K562 (cell line): ENCODE measurements around the gene EFNB3. TPM values are rescaled to one million over a fixed set of nuclear protein-coding genes. Genes with fewer than 3 reads are reported as not detected.

ENCODE experiments used
- ATAC-seq: fragments of 200-7000 bp; cut with Tn5 transposase; 3 replicates; pipeline ENCODE4 v1.9.1; 2020; ENCODE audit warnings: moderate library complexity
- BruUV-seq: library from RNA; stranded (reverse); fragments of 400-500 nt; replicated peaks from 2 replicates; lab custom pipeline; 2021; lab: Mats Ljungman, UMichigan
- CTCF ChIA-PET: fragments of 300-600 bp; formaldehyde crosslinking; extraction: SDS; loops from one replicate; lab custom pipeline; 2021; ENCODE audit warnings: low intra/inter-chr PET ratio; lab: Yijun Ruan, JAX
- POLR2A ChIA-PET: fragments of 300-600, 350-650 bp; sonication (Branson Sonifier 250); formaldehyde crosslinking; extraction: SDS; loops from one replicate; lab custom pipeline; 2021; ENCODE audit warnings: antibody characterized with exemption, inconsistent platforms; lab: Yijun Ruan, JAX
- DNase-seq, 4 experiments: peaks; one replicate each; pipeline versions ENCODE4 v3.0.0 to v3.0.0-alpha.2; 2011 to 2018; ENCODE audit warnings: low spot score in 3 of 4, mixed read lengths in 3 of 4; ENCODE audit errors: extremely low read depth in 1 of 4
- FAIRE-seq: peaks from 2 replicates; lab custom pipeline; 2011; peaks lifted over from hg19 to GRCh38; lab: Jason Lieb, UNC
- H2AFZ ChIP-seq: 2 replicates; pipeline ENCODE4 v1.6.0; 2011; ENCODE audit warnings: low read depth, low read length, control low read depth, inconsistent platforms
- H3K27ac ChIP-seq: fragments of 200-600 bp; 3 replicates; pipeline ENCODE4 v1.8.0; 2011; ENCODE audit warnings: low read depth, mild to moderate bottlenecking, control low read depth, inconsistent platforms, low read length, moderate library complexity, mixed read lengths; ENCODE audit errors: extremely low read depth
- H3K27me3 ChIP-seq, 2 experiments: fragments of 300-600 bp in 1 of 2; 2 replicates in 1 of 2; 3 replicates in 1 of 2; pipeline versions ENCODE4 v1.6.0 to v1.8.0; 2011; ENCODE audit warnings: inconsistent platforms in 2 of 2, low read length in 2 of 2, mild to moderate bottlenecking in 1 of 2, mixed read lengths in 1 of 2, moderate library complexity in 1 of 2; ENCODE audit not compliant: control insufficient read depth in 2 of 2, insufficient read depth in 2 of 2
- H3K36me3 ChIP-seq: fragments of 300-600 bp; 3 replicates; pipeline ENCODE4 v1.8.0; 2011; ENCODE audit warnings: mild to moderate bottlenecking, low read length, inconsistent platforms; ENCODE audit not compliant: control insufficient read depth, insufficient read depth
- H3K4me1 ChIP-seq, 2 experiments: fragments of 200-600 bp in 1 of 2; replicated peaks in 1 of 2; 2 replicates in 1 of 2; 3 replicates in 1 of 2; pipeline versions ENCODE4 v1.5.1 to v1.8.0; 2011; ENCODE audit warnings: inconsistent platforms in 2 of 2, low read length in 2 of 2, mild to moderate bottlenecking in 1 of 2, mixed read lengths in 1 of 2, moderate library complexity in 1 of 2; ENCODE audit not compliant: control insufficient read depth in 2 of 2, insufficient read depth in 2 of 2
- H3K4me2 ChIP-seq: 2 replicates; pipeline ENCODE4 v1.6.1; 2011; ENCODE audit warnings: low read length, control low read depth, inconsistent platforms, mixed read lengths; ENCODE audit not compliant: insufficient read depth
- H3K4me3 ChIP-seq: fragments of 200-600 bp; sonication (generic), shearing (Covaris generic); 2 replicates; pipeline ENCODE4 v1.5.1; 2016; ENCODE audit warnings: control low read depth, inconsistent platforms
- H3K79me2 ChIP-seq: fragments of 200-600 bp; 3 replicates; pipeline ENCODE4 v1.8.0; 2011; ENCODE audit warnings: low read length, inconsistent platforms; ENCODE audit not compliant: control insufficient read depth, insufficient read depth
- H3K9ac ChIP-seq, 2 experiments: 2 replicates each; pipeline versions ENCODE4 v1.6.0 to v1.6.1; 2011; ENCODE audit warnings: low read depth in 2 of 2, low read length in 2 of 2, control low read depth in 1 of 2, inconsistent platforms in 1 of 2, mild to moderate bottlenecking in 1 of 2, mixed read lengths in 1 of 2; ENCODE audit not compliant: insufficient read depth in 1 of 2
- H3K9me1 ChIP-seq: one replicate; pipeline ENCODE4 v1.6.0; 2011; ENCODE audit warnings: inconsistent platforms, mild to moderate bottlenecking, low read length, moderate library complexity; ENCODE audit not compliant: control insufficient read depth, insufficient read depth
- H3K9me3 ChIP-seq: replicated peaks from 2 replicates; pipeline ENCODE4 v1.5.1; 2011; ENCODE audit warnings: low read depth, low read length, inconsistent platforms; ENCODE audit not compliant: control insufficient read depth, insufficient read depth
- H4K20me1 ChIP-seq: replicated peaks from 2 replicates; pipeline ENCODE4 v1.6.1; 2011; ENCODE audit warnings: low read length, inconsistent platforms, mixed read lengths; ENCODE audit not compliant: control insufficient read depth, insufficient read depth
- ATF3 ChIP-seq, 2 experiments: fragments of 450-650 bp in 1 of 2; sonication (generic) in 1 of 2; formaldehyde crosslinking in 1 of 2; IDR thresholded peaks in 1 of 2; conservative IDR thresholded peaks in 1 of 2; 2 replicates each; pipeline versions ENCODE4 v1.6.1 to v1.8.1; 2016 to 2023; ENCODE audit warnings: mild to moderate bottlenecking in 2 of 2, moderate library complexity in 2 of 2, inconsistent platforms in 1 of 2, missing genetic modification reagents in 1 of 2
- MBD1 ChIP-seq: fragments of 250-450 bp; sonication (Bioruptor Pico); IDR thresholded peaks from 2 replicates; pipeline ENCODE4 v1.8.0; 2022; ENCODE audit warnings: inconsistent platforms
- PHB ChIP-seq: fragments of 250-450 bp; sonication (Bioruptor Pico); IDR thresholded peaks from 2 replicates; pipeline ENCODE4 v1.5.0; 2021
- SLC30A9 ChIP-seq: fragments of 250-450 bp; sonication (Bioruptor Pico); IDR thresholded peaks from 2 replicates; pipeline ENCODE4 v1.8.0; 2022; ENCODE audit warnings: mild to moderate bottlenecking, moderate library complexity
- ZNF12 ChIP-seq: sonication (generic); formaldehyde crosslinking; IDR thresholded peaks from 2 replicates; pipeline ENCODE4 v1.4.0; 2020; ENCODE audit warnings: mild to moderate bottlenecking, missing genetic modification reagents
- ZNF121 ChIP-seq: sonication (generic); formaldehyde crosslinking; conservative IDR thresholded peaks from 2 replicates; pipeline ENCODE4 v1.8.0; 2022; ENCODE audit warnings: missing genetic modification reagents
- ZNF146 ChIP-seq: IDR thresholded peaks from one replicate; pipeline ENCODE4 v1.6.1; 2018; ENCODE audit warnings: missing compliant biosample characterization; ENCODE audit not compliant: unreplicated experiment
- ZNF324 ChIP-seq: fragments of 250-450 bp; sonication (Bioruptor Pico); IDR thresholded peaks from 2 replicates; pipeline ENCODE4 v1.4.0; 2020; ENCODE audit warnings: mild to moderate bottlenecking
- ZNF609 ChIP-seq: sonication (generic); formaldehyde crosslinking; IDR thresholded peaks from 2 replicates; pipeline ENCODE4 v1.8.1; 2023; ENCODE audit warnings: missing genetic modification reagents, mild to moderate bottlenecking, borderline replicate concordance
- ZNF75A ChIP-seq: fragments of 450-650 bp; formaldehyde crosslinking; IDR thresholded peaks from 2 replicates; pipeline ENCODE4 v1.4.0; 2020; ENCODE audit warnings: mild to moderate bottlenecking
- ZNF766 ChIP-seq: fragments of 200-800 bp; sonication (Bioruptor generic); conservative IDR thresholded peaks from 2 replicates; pipeline ENCODE4 v1.6.1; 2016; ENCODE audit warnings: missing genetic modification characterization, missing compliant biosample characterization
- WGBS: fragments of 100-300 bp; shearing (Covaris generic); methylation state at CpG from one replicate; pipeline ENCODE4 v1.1.6; 2016; ENCODE audit warnings: low coverage, mixed read lengths; ENCODE audit not compliant: insufficient coverage; ENCODE audit errors: missing lambda C conversion rate; 5-methylcytosine and 5-hydroxymethylcytosine counted together
- in situ Hi-C: fragments of 300-500 bp; cut with MboI; formaldehyde crosslinking; loops from 4 replicates; pipeline ENCODE4 v1.15.0; 2018; ENCODE audit warnings: inconsistent platforms, mixed read lengths
- intact Hi-C: fragments of 100-400 bp; cut with micrococcal nuclease; formaldehyde crosslinking; loops from 2 replicates; pipeline ENCODE4 v1.14.2; 2022
- polyA plus RNA-seq, 8 experiments: library from polyadenylated mRNA; depleted of rRNA in 4 of 8; stranded (reverse) in 5 of 8; unstranded in 3 of 8; fragments of >200 nt; fragmentation: Nextera tagmentation in 2 of 8; fragmentation: Illumina TruSeq in 1 of 8; extraction: Ambion mirVana in 2 of 8; extraction: Trizol in 1 of 8; gene quantifications; 2 replicates each; pipeline versions ENCODE4 v1.2.1 to v1.2.3, GENCODE V29; 2011 to 2014; ENCODE audit warnings: inconsistent platforms in 1 of 8, missing spikeins in 1 of 8
- total RNA-seq, 7 experiments: library from RNA; depleted of rRNA in 6 of 7; stranded (reverse); fragments of >200 nt in 6 of 7; fragmentation: Illumina TruSeq in 2 of 7; extraction: Trizol in 2 of 7; gene quantifications; 2 replicates each; pipeline versions ENCODE4 v1.2.1 to v1.2.3, GENCODE V29; 2011 to 2021; ENCODE audit warnings: low replicate concordance in 1 of 7
- TF ChIP-seq, protein P1 (sequence below): fragments of 250-450 bp; sonication (Bioruptor Pico); IDR thresholded peaks from 2 replicates; pipeline ENCODE4 v1.5.0; 2021

EFNB3 gene
- total and polyA plus RNA-seq, 9 of the 15 experiments (the other 6 are each of a cell fraction or from before 2014, with no cell fraction given): not detected

- TF ChIP-seq SLC30A9 (CRISPR knock-in tag): no peak
- no peak for TF ChIP-seq ZNF766
- TF ChIP-seq MBD1: no peak
- TF ChIP-seq ZNF121: no peak
- TF ChIP-seq, protein P1, sequence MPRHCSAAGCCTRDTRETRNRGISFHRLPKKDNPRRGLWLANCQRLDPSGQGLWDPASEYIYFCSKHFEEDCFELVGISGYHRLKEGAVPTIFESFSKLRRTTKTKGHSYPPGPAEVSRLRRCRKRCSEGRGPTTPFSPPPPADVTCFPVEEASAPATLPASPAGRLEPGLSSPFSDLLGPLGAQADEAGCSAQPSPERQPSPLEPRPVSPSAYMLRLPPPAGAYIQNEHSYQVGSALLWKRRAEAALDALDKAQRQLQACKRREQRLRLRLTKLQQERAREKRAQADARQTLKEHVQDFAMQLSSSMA (CRISPR knock-in tag): no peak
- TF ChIP-seq ZNF75A (CRISPR knock-in tag): no peak
- TF ChIP-seq ZNF12 (CRISPR knock-in tag): no peak
Observed at GRCh38 chr17:7695586-7695985, 9.4 kb upstream of the EFNB3 start (continued).

DNA sequence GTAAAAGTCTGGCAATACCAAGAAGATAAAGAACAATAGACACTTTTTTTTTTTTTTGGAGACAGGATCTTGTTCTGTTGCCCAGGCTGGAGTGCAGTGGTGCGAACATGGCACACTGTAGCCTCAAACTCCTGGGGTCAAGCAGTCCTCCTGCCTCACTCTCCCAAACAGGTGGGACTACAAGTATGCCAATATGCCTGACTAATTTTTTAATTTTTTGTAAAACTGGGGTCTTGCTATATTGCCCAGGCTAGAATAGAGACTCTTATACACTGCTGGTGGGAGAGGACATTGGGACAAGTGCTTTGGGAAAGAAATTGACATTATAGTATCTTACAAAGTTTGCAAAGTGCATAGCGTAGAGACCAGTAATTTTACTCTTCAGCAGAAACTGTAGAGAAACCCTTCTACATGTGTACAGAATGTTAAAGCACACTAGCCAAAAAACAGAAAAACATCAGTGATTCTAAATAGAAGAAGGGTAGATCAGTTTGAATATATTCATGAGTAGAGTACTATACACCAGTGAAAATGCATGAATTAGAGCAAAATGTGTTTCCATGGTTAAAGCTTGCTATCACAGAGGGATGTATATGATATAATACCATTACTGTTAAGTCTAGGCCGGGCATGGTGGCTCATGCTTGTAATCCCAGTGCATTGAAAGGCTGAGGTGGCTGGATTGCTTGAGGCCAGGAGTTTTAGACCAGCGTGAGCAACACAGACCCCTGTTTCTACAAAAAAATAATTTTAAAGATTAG, 7.0 kb upstream of the EFNB3 start:
- BruUV-seq: no TSS peak
- 90% methylated on average over 4 of the region's 4 CpGs for WGBS
- Histone ChIP-seq H3K9ac (no peak overlapping the region), H3K27ac (no peak overlapping the region), H3K4me1 (peaks cover 0 to 3% of the 10 kb centered on the region in 2 experiments; a peak in 3 of 5 replicates), H3K27me3 (no peaks in the 10 kb centered on the region), H3K79me2 (no peaks in the 10 kb centered on the region), H4K20me1 (no peaks in the 10 kb centered on the region), H3K4me3 (no peak overlapping the region), H3K36me3 (peaks cover 16% of the 10 kb centered on the region; the same call in 1 of the 3 replicates), H3K9me1 (no peaks in the 10 kb centered on the region), H3K4me2 (no peak overlapping the region), H3K9me3 (no peaks in the 10 kb centered on the region), H2AFZ (no peak overlapping the region)
- FAIRE-seq (no peak), DNase-seq (no peak), ATAC-seq (no peak)
- intact Hi-C loops: no loop called here
- in situ Hi-C loops: no loop called here
- TF ChIP-seq ZNF609 (CRISPR knock-in tag): no peak
- TF ChIP-seq ATF3 (IDR thresholded peaks at IDR 0.05): no peak
- TF ChIP-seq ATF3 (CRISPR knock-in tag; conservative IDR thresholded peaks at IDR 0.05): no peak
- TF ChIP-seq ZNF146 (CRISPR knock-in tag): peak; percentile 41
- no peak for TF ChIP-seq ZNF324 (CRISPR knock-in tag)
- no peak for TF ChIP-seq PHB (CRISPR knock-in tag)
- peak; percentile 41; the same call in 1 of the 2 replicates for TF ChIP-seq ZNF121
- ChIA-PET POLR2A (no interaction called here), CTCF (no interaction called here)
